GM21390 (cell line): ENCODE data around the gene HMX2.
A peak's percentile ranks its signal among the peaks of the same experiment; 100 is the strongest.

ENCODE experiments used
- ATAC-seq: cut with Tn5 transposase; IDR thresholded peaks from one replicate; pipeline ENCODE4 v1.9.1; 2021; ENCODE audit not compliant: unreplicated experiment

Gene HMX2

GRCh38 chr10:123147635-123148413 lies at the start of gene HMX2:
Gene HMX2, plus strand, starts transcription at chr10:123148136. Its CDS starts 243 bp downstream, at chr10:123148379.
- no peak for ATAC-seq

GRCh38 chr10:123100030-123100762 lies 47.7 kb upstream of the HMX2 start:
- no peak for ATAC-seq

GRCh38 chr10:123101872-123102271 lies 46.1 kb upstream of the HMX2 start:
- no peak for ATAC-seq

- ATAC-seq, result no peak
These were observed 45.3 kb upstream of the HMX2 start for GRCh38 chr10:123102673-123103072.

- ATAC-seq, result no peak
These were observed 44.0 kb upstream of the HMX2 start for GRCh38 chr10:123103944-123104343.

GRCh38 chr10:123109466-123109865 lies 38.5 kb upstream of the HMX2 start:
- ATAC-seq, result no peak

- no peak for ATAC-seq
These were observed 30.1 kb upstream of the HMX2 start for GRCh38 chr10:123117644-123118417.

- ATAC-seq, result no peak
These were observed 28.9 kb upstream of the HMX2 start for GRCh38 chr10:123119081-123119480.

- no peak for ATAC-seq
These were observed 21.7 kb upstream of the HMX2 start for GRCh38 chr10:123126246-123126645.

GRCh38 chr10:123129618-123130271 lies 18.2 kb upstream of the HMX2 start:
- ATAC-seq, result no peak

- ATAC-seq, result peak; percentile 57
These were observed 15.1 kb upstream of the HMX2 start for GRCh38 chr10:123132576-123133477.

GRCh38 chr10:123133541-123134342 lies 14.2 kb upstream of the HMX2 start:
- no peak for ATAC-seq

GRCh38 chr10:123134343-123134914 lies 13.5 kb upstream of the HMX2 start:
- no peak for ATAC-seq

- no peak for ATAC-seq
These were observed 13.0 kb upstream of the HMX2 start for GRCh38 chr10:123134915-123135414.

- ATAC-seq, result no peak
These were observed 12.4 kb upstream of the HMX2 start, which contains the start of gene HMX3 for GRCh38 chr10:123135415-123136141. Gene HMX3, plus strand, starts transcription at chr10:123135970. Its CDS starts 81 bp downstream, at chr10:123136051.

GRCh38 chr10:123136221-123136805 lies 11.6 kb upstream of the HMX2 start:
- no peak for ATAC-seq

GRCh38 chr10:123136806-123137642 lies 10.9 kb upstream of the HMX2 start:
- ATAC-seq, result no peak
